Stimulated activated CD8-positive, alpha-beta memory T cell treated with anti-CD3 and anti-CD28 coated beads, Interleukin-2, amount 100 ng/mL, for 1 hour (primary cell): ENCODE data around the gene TBC1D14.
"Not testable (repeated sequence)": the region's sequence is repeated elsewhere in the genome, so short reads cannot be mapped to it uniquely, and the experiment has no call there.

Source experiments
- DNase-seq, 2 donors: peaks; one replicate each; pipeline ENCODE4 v3.0.0-alpha.2; 2020; ENCODE audit warnings: low read depth in 2 of 2

Gene TBC1D14

DNA sequence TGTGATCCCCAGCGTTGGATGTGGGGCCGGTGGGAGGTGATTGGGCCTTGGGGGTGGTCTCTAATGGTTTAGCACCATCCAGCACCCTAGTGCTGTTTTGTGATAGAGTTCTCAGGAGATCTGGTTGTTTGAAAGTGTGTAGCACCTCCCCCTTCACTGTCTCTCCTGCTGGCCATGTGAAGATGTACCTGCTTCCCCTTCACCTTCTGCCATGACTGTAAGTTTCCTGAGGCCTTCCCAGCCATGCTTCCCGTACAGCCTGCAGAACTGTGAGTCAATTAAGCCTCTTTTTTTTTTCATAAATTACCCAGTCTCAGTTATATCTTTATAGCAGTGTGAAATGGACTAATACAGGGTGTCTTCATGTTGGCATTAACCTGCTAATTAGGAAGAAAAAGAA, 19.3 kb upstream of the TBC1D14 start:
- no peak for DNase-seq

DNA sequence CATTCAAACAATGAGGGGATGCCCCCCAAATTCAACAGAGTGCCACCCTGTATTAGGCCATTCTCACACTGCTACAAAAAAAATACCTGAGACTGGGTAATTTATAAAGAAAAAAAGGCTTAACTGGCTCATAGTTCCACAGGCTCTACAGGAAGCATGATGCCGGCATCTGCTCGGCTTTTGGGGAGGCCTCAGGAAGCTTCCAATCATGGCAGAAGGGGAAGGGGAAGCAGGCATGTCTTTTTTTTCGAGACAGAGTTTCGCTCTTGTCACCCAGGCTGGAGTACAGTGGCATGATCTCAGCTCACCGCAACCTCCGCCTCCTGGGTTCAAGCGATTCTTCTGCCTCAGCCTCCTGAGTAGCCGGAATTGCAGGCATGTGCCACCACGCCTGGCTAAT, 18.7 kb upstream of the TBC1D14 start:
- DNase-seq = not testable (repeated sequence)

DNA sequence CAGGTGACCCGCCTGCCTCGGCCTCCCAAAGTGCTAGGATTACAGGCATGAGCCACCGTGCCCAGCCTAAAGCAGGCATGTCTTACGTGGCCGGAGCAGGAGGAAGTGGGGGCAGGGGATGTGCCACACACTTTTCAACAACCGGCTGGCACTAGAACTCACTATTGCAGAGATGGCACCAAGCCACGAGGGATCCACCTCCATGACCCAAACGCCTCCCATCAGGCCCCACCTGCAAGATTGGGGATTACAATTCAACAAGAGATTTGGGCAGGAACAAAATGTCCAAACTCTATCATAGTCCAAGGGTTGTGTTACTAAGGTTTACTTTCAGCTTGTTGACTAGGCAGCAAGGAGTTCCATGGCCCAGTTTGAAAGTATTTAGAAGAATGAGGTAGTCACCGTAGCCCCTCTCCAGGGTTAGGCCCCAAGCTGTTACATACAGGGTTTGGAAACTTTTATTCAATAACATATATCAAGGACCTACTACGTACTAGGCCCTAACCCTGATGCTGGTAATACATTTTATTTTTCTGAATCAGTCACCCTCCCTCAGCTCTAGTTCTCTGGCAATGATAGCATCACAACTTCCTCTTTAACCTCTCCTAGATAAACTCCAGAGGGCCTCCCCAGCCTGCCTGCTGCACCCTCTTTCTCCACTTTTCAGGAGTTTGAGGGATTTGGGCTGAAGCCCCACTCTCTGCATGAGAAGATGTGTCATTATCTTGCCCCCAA, 18.0 kb upstream of the TBC1D14 start:
- DNase-seq = no peak

DNA sequence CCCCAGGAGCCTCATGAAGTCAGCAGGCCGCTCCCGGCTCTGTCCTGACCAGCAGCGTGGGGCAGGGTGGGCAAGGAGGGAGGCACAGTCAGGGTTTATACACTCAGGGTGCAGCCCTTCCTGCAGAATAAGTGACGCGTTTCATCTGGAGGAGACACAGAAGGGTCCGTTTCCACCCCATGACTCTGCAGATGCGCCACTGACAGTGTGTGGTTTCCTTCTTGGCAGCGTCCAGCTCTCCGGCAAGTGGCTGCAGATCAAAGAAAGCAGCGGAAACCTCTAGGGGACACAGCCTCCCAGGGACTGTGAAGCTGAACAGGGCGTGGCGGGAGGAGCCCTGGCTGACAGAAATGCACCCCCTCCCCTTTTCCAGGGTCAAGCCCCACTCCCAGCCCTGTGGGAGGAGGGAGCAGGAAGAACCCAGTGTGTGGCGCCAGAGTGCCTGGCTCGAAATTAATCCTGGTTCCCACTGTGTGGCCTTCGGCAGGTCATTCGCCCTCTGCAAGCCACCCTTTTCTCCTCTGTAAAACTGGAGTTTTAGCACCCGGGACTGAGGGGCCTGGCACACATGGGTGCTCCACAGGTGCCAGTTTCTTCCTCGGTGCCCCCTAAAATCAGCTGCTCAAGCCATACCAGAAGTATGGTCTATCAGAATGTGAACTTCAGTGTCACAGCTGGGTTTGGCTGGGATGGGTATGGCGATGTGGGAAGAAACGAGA, 17.3 kb upstream of the TBC1D14 start:
- no peak for DNase-seq

DNA sequence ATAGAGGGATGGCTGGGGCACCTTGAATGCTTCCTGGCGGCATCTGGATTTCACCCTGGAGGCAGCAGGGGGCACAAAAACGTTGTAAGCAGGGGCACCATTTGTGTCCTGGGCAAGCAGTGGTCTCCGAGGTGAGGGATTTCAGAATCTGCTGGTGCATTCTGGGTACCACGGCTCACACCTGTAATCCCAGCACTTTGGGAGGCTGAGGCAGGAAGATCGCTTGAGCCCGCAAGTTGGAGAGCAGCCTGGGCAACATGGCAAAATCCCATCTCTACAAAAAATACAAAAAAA, 16.8 kb upstream of the TBC1D14 start:
- no peak for DNase-seq

DNA sequence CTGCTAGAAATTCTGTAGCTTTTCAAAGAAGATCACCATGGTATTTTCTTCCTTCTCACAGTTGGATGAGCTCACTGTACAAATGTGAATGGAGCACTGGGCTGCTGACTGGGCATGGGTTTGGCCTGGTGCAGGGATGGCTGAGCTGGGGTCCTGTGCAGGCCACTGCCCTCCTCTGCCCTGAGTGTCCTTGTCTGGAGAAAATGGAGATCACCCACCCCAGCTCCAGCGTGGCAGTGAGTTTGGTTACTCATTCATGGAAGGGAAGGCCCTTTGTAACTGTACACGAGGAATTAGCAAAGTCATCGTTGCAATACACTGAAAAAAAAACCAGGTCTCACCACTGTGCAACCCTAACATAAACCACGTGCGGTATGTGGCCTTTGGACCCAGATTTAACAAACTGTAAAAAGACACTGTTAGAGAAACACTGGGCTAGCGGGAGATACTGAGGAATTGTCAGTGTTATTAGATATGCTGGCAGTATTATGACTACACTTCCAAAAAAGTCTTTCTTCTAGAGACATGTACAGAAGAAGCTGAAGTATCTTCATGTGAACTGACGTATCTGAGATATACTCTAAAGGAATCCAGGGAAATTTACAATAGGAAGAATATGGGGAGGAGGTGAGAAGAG, 16.1 kb upstream of the TBC1D14 start:
- DNase-seq = no peak

DNA sequence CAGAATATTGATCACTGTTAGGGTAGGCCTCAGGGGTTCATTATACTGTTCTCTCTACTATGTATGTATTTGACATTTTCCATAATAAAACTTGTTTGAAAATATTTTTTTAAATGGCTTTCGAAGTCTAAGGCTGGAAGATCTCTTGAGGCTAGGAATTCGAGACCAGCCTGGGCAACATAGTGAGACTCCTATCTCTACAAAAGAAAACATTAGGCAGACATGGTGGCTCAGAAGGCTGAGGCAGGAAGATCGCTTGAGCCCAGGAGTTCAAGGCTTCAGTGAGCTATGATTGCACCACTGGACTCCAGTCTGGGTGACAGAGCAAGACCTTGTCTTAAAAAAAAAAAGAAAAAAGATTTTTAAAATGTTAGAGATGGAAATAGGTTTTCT, 15.5 kb upstream of the TBC1D14 start:
- DNase-seq = no peak

DNA sequence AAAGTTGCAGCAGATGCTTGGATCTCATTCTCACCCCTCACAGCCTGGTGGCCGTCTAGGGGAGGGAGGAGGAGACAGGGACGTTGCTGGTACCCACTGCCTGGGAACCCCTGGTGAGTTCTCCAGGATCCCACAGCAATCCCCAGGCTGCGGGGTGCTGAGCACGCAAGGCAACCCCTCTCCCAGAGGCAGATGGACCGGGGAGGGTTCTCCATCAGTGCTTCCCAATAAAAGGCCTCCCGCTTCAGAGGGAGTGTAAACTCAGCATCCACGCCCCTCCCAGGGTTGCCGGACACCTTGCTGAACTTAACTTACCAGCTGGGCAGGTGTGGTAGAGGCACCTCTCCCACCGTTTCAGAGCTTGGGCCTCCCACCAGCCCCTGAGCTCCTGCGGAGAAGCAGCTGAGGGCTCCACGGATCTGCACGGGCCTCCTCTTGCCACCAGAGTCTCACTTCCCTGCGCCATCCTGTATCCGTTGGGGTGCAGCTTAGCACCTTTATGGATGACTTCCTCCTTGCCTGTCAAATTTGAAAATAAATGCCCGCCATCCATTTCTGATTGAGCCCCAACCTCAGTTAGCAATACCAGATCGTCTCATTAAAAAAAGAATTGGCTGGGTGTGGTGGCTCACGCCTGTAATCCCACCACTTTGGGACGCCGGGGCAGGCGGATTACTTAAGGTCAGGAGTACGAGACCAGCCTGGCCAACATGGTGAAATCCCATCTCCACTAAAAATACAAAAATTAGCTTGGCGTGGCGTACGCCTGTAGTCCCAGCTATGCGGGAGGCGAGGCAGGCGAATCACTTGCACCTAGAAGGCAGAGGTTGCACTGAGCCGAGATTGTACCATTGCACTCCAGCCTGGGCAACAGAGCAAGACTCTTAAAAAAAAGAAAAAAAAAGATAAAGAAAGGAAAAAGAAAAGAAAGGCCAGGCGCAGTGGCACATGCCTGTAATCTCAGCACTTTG, 14.8 kb upstream of the TBC1D14 start:
- DNase-seq = no peak

DNA sequence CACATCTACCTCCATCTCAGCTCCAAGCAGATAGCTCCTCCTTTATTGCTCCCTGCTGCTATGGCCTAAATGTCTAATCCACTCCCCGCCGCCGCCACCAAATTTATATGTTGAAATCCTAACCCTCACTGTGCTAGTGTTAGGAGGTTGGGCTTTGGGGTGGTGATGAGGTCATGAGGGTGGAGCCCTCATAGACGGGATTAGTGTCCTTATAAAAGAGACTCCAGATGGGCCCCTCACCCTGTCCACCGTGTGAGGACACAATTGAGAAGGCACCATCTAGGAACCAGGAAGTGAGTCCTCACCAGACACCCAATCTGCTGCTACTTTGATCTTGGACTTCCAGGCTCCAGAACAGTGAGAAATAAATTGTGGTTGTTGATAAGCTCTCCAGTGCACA, 13.6 kb upstream of the TBC1D14 start:
- DNase-seq = no peak

DNA sequence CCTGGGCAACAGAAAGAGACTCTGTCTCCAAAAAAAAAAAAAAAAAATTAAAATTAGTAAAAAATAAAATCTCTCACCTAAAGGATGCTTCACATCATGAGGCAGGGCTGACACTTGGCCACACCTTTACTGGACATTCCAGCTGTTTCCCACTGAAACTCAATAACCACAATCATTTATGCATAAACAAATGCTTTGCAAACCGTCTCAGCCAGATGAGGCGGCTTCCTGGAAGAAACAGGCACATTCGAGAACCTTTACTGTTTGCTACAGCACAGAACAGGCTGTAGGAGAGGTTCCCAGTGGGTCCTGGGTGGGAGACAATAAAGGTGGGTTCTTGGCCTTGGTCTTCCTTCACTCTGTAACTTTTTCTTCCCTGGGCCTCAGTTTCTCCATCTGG, 10.9 kb upstream of the TBC1D14 start:
- no peak for DNase-seq

DNA sequence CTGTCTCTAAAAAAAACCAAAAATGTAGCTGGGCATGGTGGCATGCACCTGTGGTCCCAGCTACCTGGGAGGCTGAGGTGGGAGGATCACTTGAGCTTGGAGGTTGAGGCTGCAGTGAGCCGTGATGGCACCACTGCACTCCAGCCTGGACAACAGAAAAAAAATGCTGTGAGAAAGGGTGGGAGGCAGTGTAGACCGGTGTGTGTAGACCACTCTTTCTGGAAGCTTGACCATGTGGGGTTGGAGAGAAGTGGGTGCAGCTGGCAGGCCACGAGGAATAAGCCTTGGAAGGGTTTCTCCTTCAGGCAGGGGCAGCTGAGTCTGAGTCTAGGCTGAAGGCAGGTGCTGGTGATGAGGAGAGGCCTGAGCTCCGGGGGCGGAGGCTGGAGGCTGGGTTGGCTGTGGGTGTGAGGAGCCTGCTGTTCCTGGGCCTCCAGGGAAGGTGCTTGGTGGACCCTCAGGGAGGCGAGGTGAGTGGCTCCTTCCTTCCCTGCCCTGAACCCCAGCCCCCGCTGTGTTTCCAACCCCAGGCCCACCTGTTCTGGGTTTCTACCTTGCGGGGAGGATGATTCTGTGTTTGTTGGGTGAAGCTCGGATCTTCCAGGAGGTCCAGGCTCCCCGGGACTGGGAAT, 9.3 kb upstream of the TBC1D14 start:
- no peak for DNase-seq

DNA sequence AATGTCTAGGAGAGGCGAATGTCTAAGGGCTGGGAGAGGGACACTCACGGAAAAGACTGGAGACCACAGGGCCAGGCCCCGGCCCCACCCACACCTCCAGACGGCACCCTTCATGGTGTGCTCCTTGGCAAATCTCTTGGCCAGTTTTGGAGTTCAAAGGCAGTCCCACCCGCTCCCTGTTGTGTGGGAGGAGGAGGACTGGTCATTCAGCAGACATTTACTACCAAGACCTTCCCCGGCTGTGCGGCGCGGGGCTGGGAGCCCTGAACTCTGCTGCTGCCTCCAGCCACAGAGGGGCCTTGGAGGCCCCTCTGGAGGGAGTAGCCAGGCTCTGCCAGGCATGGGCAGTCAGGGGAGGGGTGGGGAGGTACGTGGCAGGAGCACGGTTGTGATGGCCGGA, 8.7 kb upstream of the TBC1D14 start:
- DNase-seq = no peak

DNA sequence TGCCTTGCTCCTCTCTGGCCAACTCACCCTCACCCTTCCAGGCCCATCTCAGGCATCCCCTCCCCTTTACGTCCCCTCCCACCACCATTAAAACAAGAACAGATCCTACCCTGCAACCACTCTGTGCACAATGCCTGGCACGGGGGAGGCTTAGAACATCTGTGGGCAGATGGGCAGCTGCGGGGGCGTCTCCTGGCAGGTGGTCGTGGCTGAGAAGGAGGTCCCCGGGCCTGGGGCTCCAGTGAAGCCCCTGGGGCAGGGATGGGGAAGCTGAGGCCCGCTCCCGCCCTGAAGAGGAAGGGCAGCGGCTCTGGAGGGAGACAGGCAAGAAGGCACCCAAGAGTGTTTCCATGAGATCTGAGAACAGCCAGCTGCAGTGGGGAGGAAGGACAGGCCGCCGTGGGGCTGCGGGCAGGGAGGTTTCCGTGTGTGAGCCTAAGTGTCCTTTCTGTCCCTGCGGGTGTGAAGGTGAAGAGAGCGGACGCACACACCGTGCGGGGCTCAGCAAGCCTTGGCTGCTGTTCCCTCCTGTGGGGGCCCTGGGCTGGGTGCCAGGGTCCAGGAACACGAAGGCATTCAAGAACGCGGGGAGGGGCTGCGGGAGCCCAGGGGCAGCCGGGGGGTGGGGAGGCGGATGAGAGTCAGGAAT, 7.8 kb upstream of the TBC1D14 start:
- no peak for DNase-seq

DNA sequence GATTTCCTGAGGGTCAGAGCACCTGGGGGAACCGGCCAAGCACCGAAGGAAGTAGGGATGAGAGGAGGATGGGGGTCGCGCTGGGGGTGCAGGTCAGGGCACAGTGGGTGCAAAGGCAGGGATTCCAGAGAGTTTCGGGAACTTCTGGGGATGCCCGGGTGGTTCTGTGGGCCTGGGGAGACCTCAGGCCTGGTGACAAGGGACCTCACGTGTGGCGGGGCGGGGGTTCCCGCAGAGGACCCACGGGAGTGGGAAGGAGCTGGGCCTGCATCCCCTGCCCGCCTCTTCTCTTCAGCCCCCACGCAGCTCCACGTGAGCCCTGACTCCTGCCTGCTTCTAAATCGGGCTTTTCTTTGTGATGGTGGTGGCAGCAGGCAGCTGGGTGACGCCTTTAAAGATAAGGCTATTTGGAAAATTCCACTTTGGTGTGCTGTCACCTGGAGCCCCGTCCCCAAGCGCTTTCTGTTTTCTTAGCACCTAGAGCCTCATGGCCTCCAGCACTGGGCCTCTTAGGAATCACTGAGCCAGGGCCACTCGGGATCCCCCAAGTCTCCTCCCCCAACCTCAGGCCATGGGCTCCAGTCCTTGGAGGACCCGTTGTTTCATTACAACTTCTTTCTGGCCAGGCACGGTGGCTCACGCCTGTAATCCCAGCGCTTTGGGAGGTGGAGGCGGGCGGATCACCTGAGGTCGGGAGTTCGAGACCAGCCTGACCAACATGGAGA, 7.1 kb upstream of the TBC1D14 start:
- DNase-seq = no peak

DNA sequence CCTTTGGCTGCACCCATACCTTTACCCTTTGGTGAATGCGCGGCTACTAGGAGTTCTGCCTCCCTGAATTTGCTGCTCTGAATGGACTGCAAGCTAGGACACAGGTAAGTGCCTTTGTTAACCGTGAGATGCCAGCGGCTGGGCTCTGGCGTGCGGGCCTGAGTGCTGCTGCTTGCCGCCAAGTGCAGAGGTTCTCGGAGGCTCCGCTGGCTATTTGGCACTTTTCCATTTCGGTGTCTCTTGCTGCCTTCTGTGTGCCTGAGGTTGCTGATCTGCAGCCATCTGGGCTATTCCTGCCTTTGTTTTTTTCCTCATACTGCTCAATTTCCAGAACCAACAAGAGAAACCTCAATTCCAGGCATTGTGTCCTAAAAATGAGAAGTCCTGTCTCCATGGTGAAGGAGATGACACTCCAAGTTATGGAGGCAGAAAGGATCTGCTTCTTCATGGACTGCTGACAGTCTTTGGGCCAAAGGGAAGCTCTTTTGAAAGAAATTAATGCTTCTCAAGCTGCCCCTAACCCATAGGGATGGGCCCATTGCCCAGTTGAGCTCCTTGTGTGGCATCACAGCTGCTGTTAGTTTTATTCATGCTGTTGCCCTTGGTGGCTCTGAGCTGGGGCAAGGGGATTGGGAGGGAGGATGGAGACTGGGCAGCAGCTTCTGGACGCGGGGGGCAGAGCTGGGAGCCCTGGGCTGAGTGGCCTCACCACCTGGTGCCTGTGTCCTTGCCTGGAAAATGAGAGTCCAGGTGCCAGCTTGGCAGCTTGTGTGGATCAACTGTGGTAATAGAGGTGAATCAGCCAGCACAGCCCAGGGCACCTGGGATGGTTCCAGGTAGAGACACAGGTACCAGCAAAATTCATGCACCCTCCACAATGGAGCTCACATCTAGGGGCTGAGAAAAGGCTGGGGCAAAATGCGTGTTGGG, 3.8 kb upstream of the TBC1D14 start:
- no peak for DNase-seq

DNA sequence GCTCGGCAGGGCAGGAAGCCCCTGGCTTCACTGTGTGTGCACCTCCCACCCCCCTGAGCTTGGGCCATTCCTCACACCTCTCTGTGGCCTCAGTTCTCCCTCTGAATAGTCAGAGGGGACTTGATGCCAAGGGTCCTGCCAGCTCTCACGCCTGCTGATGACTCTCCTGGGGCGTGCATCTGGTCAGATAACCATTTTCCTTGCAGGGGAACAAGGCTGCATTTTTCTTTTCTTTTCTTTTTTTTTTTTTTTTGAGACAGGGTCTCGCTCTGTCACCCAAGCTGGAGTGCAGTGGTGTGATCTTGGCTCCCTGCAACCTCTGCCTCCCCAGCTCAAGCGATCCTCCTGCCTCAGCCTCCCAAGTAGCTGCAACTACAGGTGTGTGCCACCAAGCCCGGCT, 3.1 kb upstream of the TBC1D14 start:
- not testable (repeated sequence) for DNase-seq

DNA sequence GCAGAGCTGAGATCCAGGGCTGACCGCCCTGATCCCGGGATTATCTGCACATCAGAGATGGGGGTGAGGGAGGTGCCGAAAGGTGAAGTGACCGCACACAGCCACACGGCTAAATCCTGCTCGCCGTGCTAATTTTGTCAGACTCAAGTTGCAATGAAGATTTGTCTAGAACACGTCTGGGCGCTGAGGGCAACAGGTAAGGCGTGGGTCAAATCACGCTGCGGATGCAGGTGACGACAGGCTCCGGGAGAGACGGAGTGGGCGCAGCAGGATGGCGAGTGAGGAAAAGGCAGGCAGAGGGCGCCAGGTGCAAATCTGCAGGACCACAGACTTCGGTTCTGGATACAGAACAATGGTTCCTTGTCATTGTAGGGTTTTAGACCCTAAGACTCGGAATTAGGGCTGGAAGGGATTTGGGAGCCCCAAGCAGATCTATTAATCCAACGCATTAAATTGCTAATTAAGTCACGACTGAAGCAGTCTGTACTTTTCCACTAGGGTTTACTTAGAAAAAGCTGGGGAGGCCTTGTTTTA, 1.9 kb upstream of the TBC1D14 start:
- no peak for DNase-seq

DNA sequence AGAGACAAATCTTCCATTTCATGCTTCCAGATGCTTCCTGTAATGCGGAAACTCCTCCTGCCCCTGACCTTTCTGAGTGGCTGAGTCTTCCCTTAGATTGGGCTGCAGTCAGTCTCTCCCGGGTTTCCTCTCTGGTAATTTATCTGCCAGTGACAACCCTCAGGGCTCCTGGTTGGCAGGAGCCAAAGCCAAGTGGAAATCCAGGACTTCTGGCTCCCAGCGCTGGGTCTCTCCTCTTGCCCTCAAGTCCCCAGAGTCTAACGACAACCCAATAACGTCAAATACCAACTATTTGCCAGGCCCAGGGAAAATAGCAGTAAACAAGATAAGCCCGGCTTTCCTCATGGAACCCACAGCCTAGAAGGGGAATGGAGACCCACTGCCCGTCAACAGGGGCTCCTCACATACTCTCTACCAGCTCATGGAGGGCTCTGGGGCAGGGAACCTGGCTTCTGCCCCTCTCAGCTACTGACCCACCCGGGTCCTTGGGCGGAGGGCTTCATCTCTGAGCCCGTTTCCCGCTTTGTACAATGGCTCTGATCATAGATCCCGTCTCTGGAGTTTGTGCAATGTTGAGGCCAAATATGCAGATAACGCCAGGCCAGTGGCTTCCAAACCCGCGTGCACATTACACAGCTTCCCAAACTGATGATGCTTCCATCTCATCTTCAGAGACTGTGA, 1.1 kb upstream of the TBC1D14 start:
- no peak for DNase-seq

DNA sequence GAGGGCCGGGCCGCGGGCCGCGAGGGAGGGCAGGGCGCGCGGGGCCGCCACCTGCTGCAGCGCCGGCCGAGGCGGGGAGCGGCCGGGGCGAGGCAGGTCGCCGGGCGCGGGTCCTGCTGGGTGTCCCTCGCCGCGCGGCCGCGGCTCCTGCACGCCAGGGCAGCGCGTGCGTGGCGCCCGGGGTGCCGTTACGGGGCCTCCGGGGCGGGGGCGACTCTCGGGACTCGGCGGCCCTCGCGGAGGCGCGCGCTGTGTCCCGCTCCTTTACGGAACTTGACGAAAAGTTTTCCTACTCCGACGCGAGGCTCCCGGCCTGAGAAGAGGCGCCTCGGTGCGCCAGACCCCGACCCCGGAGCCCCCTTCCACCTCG, 329 bp downstream of the TBC1D14 start:
- DNase-seq = no peak
